ENCODE measurements around the gene TSHZ2. TPM values are rescaled to one million over a fixed set of nuclear protein-coding genes. Genes with fewer than 3 reads are reported as not detected.

Gene TSHZ2
- total RNA-seq, 1 experiment from 2014 or later, result 0.07 TPM

DNA sequence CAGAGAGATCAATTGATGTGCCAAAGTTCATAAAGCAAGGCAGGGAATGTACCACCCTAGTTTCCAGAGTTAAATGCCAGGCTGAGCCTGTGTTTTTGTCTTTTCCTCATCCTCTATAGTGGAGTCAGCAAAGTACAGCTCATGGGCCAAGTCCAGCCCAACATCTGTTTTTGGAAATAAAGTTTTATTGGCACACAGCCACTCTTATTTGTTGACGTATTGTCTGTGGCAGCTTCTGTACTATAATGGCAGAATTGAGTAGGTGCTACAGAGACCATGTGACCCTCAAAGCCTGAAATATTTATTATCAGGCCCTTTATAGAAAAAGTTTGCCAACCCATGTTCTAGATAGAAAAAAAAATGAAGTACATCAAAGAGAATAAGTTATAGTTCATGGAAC lies 187.0 kb downstream of the TSHZ2 start:
- H3K79me2 ChIP-seq (ENCODE audit: insufficient read depth, low read length), result no peaks in the 10 kb centered on the region
- no peaks in the 10 kb centered on the region for H3K9me3 ChIP-seq (ENCODE audit: control insufficient read depth in 1 of 2, insufficient read depth in 1 of 2, low read depth in 1 of 2, low read length in 2 of 2)
- H3K27me3 ChIP-seq (ENCODE audit: insufficient read depth, low read length), result 0 out of 2 replicates have a peak, but pooled peaks cover 5% of the 10 kb centered on the region
- no peak overlapping the region for H3K9ac ChIP-seq (ENCODE audit: low read length)
- peaks cover 6 to 11% of the 10 kb centered on the region in 2 experiments; a peak in 3 of 4 replicates for H3K4me1 ChIP-seq (ENCODE audit: control insufficient read depth in 1 of 2, insufficient read depth in 2 of 2, low read length in 2 of 2)
- BruUV-seq (replicated peaks), result no TSS peak
- TF ChIP-seq ZNF274 (IDR thresholded peaks at IDR 0.05; ENCODE audit: low read depth, low read length) (no peak), POLR2AphosphoS5 (IDR thresholded peaks at IDR 0.05; ENCODE audit: low read depth, low read length) (no peak), YY1 (IDR thresholded peaks at IDR 0.05; ENCODE audit: extremely low read depth, insufficient replicate concordance, low read depth, low read length) (no peak)
- no peaks in the 10 kb centered on the region for H3K9me2 ChIP-seq (ENCODE audit: insufficient read depth)
- ChIA-PET CTCF (interaction anchor here (0.7 to 0.8 kb wide), 2 partner anchors 16 to 388 kb away, joined by 3 read pairs; no protein-coding TSS in a partner anchor), RAD21 (ENCODE audit: low non-redundant PET in 1 of 2, low total read pairs in 2 of 2, uncharacterized antibody in 2 of 2, unreplicated experiment in 2 of 2) (no interaction called here), POLR2A (no interaction called here)
- H4K20me1 ChIP-seq (ENCODE audit: insufficient read depth), result no peaks in the 10 kb centered on the region
- no peak overlapping the region for H2AFZ ChIP-seq (ENCODE audit: low read depth, low read length, poor library complexity, severe bottlenecking)
- H3K27ac ChIP-seq (ENCODE audit: low read depth, low read length), result no peak overlapping the region
- no peaks in the 10 kb centered on the region for H3K36me3 ChIP-seq (ENCODE audit: control insufficient read depth in 1 of 2, insufficient read depth in 2 of 2, low read length in 2 of 2)
- DNase-seq (ENCODE audit: low read depth, low spot score) (no peak), ATAC-seq (no peak)
- intact Hi-C loops (cut with micrococcal nuclease), result loop anchor here (5.0 kb wide), 2 partner anchors 58 to 388 kb away; no protein-coding TSS in a partner anchor
- no peak overlapping the region for H3K4me2 ChIP-seq (ENCODE audit: low read length)
- H3K4me3 ChIP-seq (replicated peaks in 1 of 2; ENCODE audit: low read depth in 1 of 2, low read length in 2 of 2), result no peak overlapping the region

DNA sequence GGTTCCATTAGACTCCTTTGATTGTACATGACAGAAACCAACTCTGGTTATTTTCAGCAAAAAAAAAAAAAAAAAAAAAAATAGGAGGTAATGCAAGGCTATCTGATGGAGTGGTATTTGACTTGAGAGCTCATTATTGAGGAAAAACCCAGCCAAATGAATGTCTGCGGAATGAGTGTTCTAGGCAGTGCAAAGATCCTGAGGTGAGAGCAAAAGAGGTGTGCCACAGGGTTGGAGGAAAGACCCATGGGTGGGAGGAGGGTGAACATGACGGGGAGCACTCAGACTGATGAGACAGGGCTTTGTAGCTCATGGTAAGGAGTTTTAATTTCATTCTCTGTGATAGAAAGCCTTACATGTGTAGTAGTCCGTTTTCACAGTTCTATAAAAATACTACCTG lies 188.9 kb downstream of the TSHZ2 start:
- Histone ChIP-seq H3K4me1 (ENCODE audit: control insufficient read depth in 1 of 2, insufficient read depth in 2 of 2, low read length in 2 of 2) (peaks cover 6 to 11% of the 10 kb centered on the region in 2 experiments; a peak in 3 of 4 replicates), H3K4me3 (replicated peaks in 1 of 2; ENCODE audit: low read depth in 1 of 2, low read length in 2 of 2) (no peak overlapping the region), H3K36me3 (ENCODE audit: control insufficient read depth in 1 of 2, insufficient read depth in 2 of 2, low read length in 2 of 2) (no peaks in the 10 kb centered on the region), H3K4me2 (ENCODE audit: low read length) (no peak overlapping the region), H3K9me3 (ENCODE audit: control insufficient read depth in 1 of 2, insufficient read depth in 1 of 2, low read depth in 1 of 2, low read length in 2 of 2) (no peaks in the 10 kb centered on the region), H2AFZ (ENCODE audit: low read depth, low read length, poor library complexity, severe bottlenecking) (no peak overlapping the region), H4K20me1 (ENCODE audit: insufficient read depth) (no peaks in the 10 kb centered on the region), H3K27ac (ENCODE audit: low read depth, low read length) (no peak overlapping the region), H3K9me2 (ENCODE audit: insufficient read depth) (no peaks in the 10 kb centered on the region), H3K79me2 (ENCODE audit: insufficient read depth, low read length) (no peaks in the 10 kb centered on the region), H3K9ac (ENCODE audit: low read length) (no peak overlapping the region), H3K27me3 (ENCODE audit: insufficient read depth, low read length) (no peaks in the 10 kb centered on the region)
- ATAC-seq, result no peak
- intact Hi-C loops (cut with micrococcal nuclease), result no loop called here
- CTCF ChIA-PET, result interaction anchor here (1.0 kb wide), 1 partner anchor 387 kb away, joined by 3 read pairs; no protein-coding TSS in a partner anchor
- no TSS peak for BruUV-seq (replicated peaks)
- POLR2A ChIA-PET, result no interaction called here
- RAD21 ChIA-PET (ENCODE audit: low non-redundant PET in 1 of 2, low total read pairs in 2 of 2, uncharacterized antibody in 2 of 2, unreplicated experiment in 2 of 2), result no interaction called here
- DNase-seq (ENCODE audit: low read depth, low spot score), result no peak
- no peak for TF ChIP-seq SIN3A (IDR thresholded peaks at IDR 0.05; ENCODE audit: low read depth)
- TF ChIP-seq YY1 (IDR thresholded peaks at IDR 0.05; ENCODE audit: extremely low read depth, insufficient replicate concordance, low read depth, low read length), result no peak
- TF ChIP-seq, protein P1, sequence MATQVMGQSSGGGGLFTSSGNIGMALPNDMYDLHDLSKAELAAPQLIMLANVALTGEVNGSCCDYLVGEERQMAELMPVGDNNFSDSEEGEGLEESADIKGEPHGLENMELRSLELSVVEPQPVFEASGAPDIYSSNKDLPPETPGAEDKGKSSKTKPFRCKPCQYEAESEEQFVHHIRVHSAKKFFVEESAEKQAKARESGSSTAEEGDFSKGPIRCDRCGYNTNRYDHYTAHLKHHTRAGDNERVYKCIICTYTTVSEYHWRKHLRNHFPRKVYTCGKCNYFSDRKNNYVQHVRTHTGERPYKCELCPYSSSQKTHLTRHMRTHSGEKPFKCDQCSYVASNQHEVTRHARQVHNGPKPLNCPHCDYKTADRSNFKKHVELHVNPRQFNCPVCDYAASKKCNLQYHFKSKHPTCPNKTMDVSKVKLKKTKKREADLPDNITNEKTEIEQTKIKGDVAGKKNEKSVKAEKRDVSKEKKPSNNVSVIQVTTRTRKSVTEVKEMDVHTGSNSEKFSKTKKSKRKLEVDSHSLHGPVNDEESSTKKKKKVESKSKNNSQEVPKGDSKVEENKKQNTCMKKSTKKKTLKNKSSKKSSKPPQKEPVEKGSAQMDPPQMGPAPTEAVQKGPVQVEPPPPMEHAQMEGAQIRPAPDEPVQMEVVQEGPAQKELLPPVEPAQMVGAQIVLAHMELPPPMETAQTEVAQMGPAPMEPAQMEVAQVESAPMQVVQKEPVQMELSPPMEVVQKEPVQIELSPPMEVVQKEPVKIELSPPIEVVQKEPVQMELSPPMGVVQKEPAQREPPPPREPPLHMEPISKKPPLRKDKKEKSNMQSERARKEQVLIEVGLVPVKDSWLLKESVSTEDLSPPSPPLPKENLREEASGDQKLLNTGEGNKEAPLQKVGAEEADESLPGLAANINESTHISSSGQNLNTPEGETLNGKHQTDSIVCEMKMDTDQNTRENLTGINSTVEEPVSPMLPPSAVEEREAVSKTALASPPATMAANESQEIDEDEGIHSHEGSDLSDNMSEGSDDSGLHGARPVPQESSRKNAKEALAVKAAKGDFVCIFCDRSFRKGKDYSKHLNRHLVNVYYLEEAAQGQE (IDR thresholded peaks at IDR 0.05; ENCODE audit: low read depth), result no peak

Measured in HCT116 (cell line).